HG03354 (cell line): Measurements from ENCODE around the gene SCYL1.

Source experiments
- ATAC-seq: cut with Tn5 transposase; IDR thresholded peaks from one replicate; pipeline ENCODE4 v1.9.1; 2021; ENCODE audit warnings: mild to moderate bottlenecking; ENCODE audit not compliant: unreplicated experiment, poor library complexity, severe bottlenecking

The SCYL1 gene

GRCh38 chr11:65530157-65530496, 5.2 kb downstream of the SCYL1 start:
- ATAC-seq: no peak

- no peak for ATAC-seq
Observed at GRCh38 chr11:65532388-65533064, 7.6 kb downstream of the SCYL1 start.

- ATAC-seq: no peak
Observed at GRCh38 chr11:65535102-65535501, 10.2 kb downstream of the SCYL1 start.

GRCh38 chr11:65536412-65537295, 11.8 kb downstream of the SCYL1 start:
- no peak for ATAC-seq

- no peak for ATAC-seq
Observed at GRCh38 chr11:65537296-65537597, 12.4 kb downstream of the SCYL1 start.

GRCh38 chr11:65537620-65538231, 12.8 kb downstream of the SCYL1 start:
- no peak for ATAC-seq

GRCh38 chr11:65538232-65538914, 13.5 kb downstream of the SCYL1 start:
- no peak for ATAC-seq

GRCh38 chr11:65538915-65539743, 14.2 kb downstream of the SCYL1 start:
- no peak for ATAC-seq

GRCh38 chr11:65539744-65540289, 14.9 kb downstream of the SCYL1 start:
- ATAC-seq: peak; percentile 56

- ATAC-seq: peak; percentile 67
Observed at GRCh38 chr11:65540290-65541092, 15.6 kb downstream of the SCYL1 start.

- no peak for ATAC-seq
Observed at GRCh38 chr11:65541093-65541982, 16.5 kb downstream of the SCYL1 start.

GRCh38 chr11:65542738-65543390, 18.0 kb downstream of the SCYL1 start:
- no peak for ATAC-seq

- no peak for ATAC-seq
Observed at GRCh38 chr11:65545853-65546216, 21.0 kb downstream of the SCYL1 start.

- peak; percentile 76 for ATAC-seq
Observed at GRCh38 chr11:65546217-65546958, 21.5 kb downstream of the SCYL1 start.

GRCh38 chr11:65547446-65548125, 22.7 kb downstream of the SCYL1 start:
- no peak for ATAC-seq

GRCh38 chr11:65548395-65548794, 23.5 kb downstream of the SCYL1 start:
- ATAC-seq: no peak
